Measurements from ENCODE around the gene CEP85L. TPM values are rescaled to one million over a fixed set of nuclear protein-coding genes. Genes with fewer than 3 reads are reported as not detected.

The CEP85L gene
- total RNA-seq, 1 donor from 2014 or later: 14.3 TPM

DNA sequence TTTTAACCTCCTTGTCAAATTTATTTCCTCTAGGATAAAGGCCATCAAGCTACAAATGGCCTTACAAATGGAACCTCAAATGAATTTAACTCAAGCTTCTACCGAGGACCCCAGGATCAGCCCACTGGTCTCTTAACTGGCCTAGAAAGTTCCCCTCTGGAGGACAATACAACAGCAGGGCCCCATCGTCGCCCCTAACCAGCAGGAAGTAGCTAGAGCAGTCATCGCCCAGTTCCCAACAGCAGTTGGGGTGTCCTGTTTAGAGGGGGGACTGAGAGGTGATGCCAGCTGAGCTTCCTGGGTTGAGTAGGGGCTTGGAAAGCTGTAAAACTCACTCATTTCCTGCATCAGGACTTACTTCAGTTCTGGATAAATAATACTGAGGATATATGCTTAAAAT lies 25.6 kb downstream of the CEP85L start:
- DNase-seq (ENCODE audit: low read depth in 2 of 2): no peak

DNA sequence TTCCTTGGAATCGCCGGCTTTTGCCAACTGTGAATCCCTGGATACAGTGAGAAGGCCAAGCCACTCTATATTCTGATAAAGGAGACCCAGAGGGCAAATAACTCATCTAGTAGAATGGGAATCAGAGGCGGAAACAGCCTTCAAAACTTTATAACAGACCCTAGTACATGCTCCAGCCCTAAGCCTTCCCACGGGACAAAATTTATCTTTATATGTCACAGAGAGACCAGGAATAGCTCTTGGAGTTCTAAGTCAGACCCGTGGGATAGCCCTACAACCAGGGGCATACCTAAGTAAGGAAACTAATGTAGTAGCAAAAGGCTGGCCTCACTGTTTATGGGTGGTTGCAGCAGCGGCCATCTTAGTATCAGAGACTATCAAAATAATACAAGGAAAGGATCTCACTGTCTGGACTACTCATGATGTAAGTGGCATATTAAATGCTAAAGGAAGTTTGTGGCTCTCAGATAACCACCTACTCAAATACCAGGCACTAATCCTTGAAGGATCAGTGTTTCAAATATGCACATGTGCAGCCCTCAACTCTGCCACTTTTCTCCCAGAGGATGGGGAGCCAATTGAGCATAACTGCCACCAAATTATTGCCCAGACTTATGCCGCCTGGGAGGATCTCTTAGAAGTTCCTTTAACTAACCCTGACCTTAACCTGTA lies 29.5 kb downstream of the CEP85L start:
- no peak for DNase-seq (ENCODE audit: low read depth in 2 of 2)

DNA sequence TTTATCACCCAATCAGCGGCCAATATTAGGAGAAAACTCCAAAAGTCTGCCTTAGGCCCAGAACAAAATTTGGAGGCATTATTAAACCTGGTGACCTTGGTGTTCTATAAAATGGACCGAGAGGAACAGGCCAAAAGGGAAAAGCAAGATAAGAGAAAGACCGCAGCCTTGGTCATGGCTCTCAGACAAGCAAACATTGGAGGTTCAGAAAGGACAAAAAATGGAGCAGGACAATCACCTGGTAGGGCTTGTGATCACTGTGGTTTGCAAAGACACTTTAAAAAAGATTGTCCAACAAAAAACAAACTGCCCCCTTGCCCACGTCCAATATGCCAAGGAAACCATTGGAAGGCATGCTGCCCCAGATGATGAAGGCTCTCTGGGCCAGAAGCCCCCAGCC lies 31.2 kb downstream of the CEP85L start:
- DNase-seq (ENCODE audit: low read depth in 2 of 2): no peak

DNA sequence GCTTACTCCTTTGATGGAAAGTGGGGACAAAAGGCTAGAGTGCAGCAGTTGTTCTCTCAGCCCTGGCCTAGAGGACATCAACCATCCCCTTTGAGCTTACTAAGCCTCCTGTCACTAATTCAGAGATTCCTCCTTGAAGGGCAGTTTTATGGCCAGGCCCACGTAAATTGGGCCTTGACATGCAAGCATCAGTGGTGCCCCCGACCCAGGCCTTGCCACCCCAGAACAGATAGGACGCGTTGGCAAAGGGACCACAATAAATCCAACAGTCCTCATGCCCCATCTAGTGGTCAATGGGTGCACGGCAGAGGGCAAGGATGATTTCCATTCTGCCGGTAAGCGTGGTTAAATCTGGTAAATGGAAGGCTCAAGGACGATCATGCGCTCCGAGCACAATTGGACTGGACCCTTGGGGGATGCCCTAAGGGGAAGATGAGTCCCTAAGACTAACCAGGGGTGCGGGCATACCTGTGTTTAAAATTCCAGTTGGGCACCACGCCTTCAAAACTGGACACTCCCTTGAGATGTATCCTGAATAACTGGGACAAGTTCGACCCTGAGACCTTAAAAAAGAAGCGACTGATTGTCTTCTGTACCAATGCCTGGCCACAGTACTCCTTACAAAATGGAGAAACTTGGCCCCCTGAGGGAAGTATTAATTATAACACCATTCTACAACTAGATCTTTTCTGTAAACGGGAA lies 32.6 kb downstream of the CEP85L start:
- peak; percentile 51 to 70 for DNase-seq (ENCODE audit: low read depth in 2 of 2)

DNA sequence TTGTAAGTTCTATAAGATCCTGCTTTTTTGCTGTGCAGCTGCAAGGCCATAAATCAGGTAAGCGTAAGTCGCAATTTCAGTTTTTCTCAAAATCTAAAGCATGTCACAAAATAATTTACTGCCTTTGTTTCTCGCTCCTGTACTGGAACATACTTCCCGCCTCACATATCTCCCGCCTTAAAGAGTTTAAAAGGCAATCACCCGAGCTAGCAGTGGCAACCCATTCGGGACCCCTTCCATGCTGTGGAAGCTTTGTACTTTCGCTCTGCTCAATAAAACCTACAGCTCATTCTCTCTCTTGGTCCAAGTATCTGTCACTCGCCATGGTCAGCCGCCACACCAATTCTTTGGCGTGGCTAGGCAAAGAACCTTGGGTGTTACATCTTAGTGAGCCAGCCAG lies 34.0 kb downstream of the CEP85L start:
- DNase-seq (ENCODE audit: low read depth in 2 of 2): no peak

DNA sequence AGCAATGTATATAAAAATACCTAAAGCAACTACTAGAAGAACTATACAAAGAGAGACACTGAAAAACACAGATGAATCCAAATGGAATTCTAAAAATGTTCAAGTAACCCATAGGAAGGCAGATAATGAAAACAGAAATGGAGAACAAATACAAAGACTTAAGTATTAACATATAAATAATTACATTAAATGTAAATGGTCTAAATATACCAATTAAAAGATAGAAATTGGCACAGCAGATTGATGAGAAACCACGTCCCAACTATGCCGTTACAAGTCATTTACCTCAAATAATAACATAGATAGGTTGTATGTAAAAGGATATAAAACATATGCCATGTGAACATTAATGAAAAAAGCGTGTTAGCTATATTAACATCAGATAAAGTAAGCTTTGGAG lies 40.1 kb downstream of the CEP85L start:
- DNase-seq (ENCODE audit: low read depth in 2 of 2): no peak

DNA sequence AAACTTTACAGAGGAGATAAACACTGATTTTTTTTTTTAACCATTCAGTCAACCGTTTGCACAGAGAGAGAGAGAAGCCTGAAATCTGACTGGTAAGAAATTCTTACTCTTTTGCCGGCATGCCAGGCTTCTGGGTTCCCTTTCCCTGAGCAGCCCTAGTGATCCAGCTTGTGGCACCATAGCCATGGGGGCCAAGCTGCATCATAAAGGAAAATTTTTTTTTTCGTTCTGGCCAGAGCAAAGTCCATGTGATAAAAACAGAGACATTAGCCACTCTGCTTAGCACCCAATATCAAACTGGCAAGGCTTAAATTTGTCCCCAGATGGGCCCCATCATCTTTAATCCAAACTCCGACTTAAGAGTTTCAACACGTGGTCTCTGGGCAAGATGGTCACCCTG lies 44.5 kb downstream of the CEP85L start:
- no peak for DNase-seq (ENCODE audit: low read depth in 2 of 2)

DNA sequence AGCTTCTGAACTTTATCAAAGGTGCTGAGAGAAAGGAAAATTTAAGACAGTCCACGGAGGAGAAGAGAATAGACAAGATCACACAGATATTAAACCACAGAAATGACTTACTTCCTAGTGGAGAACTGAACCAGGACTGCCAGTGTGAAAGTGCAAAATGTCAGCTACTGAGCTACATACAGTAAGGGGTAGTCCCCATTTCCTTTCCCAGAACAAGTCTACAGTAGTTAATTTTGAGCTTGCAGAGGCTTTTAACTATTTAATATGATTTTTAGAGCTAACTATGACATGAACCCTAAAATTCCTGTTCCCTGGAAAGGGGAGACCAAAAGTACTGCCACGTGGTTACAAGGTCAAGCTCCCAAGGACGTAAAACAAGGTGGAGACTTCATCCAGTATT lies 45.1 kb downstream of the CEP85L start:
- no peak for DNase-seq (ENCODE audit: low read depth in 2 of 2)

DNA sequence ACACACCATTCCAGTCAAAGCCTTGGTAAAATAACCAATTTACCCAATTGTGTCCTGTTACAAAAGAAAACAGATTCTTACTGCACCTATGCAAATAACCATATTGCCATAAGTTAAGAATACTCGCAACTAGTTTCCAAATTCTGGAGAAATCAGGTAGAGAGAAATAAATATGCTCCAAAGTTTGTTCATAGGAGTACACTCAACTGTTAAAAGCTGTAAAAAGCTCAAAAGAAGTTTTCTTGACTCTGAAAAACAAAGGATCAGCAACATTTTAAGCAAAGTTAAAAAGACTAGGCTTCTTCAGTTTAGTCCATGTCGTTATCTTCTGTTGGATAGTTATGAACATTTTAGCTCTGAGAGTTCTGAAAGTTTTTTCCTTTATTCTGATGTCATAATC lies 48.0 kb downstream of the CEP85L start:
- no peak for DNase-seq (ENCODE audit: low read depth in 2 of 2)

DNA sequence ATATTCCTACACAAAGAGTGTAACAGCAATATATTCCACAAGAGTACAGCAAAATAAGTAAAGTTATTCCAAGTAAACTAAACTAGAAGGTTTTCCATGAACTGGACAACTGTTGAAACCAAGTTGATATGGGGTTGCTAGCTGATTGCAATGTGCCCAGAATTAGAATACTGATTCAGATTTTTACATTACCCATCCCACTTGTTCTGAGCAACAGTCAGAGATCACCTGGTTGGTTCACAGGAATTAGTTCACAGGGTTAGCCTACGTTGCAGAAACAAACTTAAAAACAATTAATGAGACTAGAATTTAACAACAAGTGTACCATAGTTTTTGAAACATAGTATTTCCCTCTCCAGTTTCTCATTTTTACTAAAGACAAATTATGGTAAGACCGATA lies 49.1 kb downstream of the CEP85L start:
- no peak for DNase-seq (ENCODE audit: low read depth in 2 of 2)

DNA sequence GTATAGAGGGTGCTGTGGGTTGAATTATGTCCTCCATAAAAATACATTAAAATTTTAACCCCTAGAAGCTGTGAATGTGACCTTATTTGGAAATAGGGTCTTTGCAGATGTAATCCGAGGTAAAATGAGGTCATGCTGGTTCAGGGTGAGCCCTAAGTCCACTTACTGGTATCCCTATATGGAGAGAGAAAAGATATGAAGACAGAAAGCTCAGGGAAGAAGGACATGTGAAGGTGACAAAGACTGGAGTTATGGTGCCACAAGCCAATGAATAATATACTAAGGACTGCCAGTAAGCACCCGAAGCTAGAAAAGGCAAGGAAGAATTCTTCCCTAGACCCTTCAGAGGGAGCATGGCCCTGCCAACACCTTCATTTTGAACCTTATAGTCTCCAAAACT lies 53.1 kb downstream of the CEP85L start:
- no peak for DNase-seq (ENCODE audit: low read depth in 2 of 2)

DNA sequence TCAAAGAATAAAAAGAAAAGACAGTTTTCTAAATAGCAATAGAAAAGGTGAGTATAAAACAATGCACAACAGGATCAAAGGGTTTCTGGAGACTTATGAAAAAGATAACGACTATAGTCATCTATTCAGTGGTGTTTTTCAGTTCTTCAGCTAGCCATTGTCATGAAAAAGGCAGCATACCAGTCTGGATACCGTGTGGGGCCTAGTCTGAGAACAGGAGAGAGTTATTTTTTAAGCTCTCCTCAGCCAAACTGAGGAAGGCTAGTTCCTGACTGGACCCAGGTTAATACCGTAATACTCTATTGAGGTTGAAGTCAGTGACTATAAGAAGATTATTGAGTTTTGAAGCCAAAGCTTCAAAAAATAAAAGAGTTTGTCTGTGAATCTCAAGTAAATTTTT lies 53.8 kb downstream of the CEP85L start:
- no peak for DNase-seq (ENCODE audit: low read depth in 2 of 2)

DNA sequence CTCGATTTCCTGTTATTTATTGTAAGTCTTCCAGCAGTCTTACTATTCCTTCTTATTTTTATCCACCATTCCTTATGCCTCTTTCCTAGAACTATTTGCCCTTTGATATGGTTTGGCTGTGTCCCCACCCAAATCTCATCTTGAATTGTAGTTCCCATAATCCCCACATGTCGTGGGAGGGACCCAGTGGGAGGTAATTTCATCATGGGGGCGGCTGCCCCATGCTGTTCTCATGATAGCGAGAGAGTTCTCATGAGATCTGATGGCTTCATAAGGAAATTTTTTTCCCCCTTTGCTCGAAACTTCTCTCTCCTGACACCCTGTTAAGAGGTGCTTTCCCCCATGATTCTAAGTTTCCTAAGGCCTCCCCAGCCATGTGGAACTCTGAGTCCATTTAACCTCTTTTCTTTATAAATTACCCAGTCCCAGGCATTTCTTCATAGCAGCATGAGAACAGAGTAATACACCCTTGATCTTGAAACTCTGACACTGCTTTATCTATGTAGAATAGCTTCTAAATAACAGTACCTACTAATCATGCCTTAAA lies 54.5 kb downstream of the CEP85L start:
- DNase-seq (ENCODE audit: low read depth in 2 of 2): no peak

DNA sequence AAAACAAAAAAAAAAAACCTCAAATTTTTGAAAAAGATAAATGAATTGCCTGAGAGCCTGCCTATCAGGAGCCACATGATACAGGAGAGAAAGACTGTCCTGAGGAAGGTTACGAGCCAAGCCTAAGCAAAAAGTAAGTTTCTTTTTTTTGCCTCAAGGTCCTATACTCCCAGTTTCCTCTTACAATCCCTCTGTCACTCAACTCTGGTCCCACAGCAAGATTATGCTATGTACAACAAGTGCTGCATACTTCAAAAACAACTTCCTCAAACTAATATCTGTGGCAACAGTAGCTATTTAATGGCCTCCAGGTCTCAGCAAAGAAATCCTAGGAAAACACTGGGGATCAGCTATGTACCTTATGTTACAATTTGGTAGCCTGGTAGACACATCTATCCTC lies 56.5 kb downstream of the CEP85L start:
- no peak for DNase-seq (ENCODE audit: low read depth in 2 of 2)

DNA sequence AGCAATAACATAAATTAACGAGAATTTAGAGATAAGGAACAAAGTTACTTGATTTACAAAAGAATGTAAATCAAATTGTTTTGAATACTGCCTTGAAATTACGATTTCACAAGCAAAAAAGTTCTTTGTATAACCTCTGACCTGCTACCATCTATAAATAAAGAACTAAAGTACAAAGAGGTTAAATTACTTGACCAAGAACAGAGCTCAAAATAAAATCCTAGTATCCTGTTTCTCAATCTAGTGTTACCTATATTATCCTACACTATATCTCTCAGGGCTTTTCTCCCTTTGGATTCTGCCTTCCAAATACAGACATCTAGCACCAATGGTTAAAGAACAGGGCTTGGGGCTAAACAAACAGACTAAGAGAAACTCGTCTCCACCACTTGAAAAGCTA lies 59.5 kb downstream of the CEP85L start:
- DNase-seq (ENCODE audit: low read depth in 2 of 2): no peak

DNA sequence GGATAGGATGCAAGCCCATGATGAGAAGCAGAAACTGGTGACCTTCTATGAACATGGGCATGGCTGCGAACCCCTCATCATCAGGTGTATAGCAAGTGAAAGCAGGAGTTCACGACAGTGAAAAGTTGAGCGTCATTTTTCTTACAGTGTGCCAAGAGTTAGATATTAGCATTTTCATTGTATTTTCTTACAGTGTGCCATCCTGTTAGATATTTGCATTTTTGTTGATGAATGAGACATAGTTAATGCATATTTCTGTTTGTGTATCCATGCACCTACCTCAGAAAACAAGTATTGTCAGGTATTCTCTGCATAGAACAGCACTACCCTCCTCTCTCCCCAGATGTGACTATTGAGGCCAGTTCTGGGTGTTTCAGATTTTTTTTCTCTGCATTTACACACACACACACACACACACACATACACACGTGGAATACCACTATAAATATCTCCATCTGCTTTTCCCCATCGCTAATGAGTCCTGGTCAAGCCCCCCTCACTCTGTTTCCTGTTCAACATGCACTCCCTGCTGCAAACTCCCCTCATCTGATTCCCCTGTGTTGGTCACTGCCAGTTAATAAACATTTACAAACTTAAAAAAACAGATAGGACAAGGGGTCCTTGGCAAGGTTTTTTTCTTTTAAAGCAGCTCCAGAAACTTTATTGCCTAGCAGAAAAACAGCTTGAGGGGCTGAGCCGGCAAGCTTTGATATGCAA lies 61.6 kb downstream of the CEP85L start:
- DNase-seq (ENCODE audit: low read depth in 2 of 2): peak in 1 of 2 donors; percentile 20

DNA sequence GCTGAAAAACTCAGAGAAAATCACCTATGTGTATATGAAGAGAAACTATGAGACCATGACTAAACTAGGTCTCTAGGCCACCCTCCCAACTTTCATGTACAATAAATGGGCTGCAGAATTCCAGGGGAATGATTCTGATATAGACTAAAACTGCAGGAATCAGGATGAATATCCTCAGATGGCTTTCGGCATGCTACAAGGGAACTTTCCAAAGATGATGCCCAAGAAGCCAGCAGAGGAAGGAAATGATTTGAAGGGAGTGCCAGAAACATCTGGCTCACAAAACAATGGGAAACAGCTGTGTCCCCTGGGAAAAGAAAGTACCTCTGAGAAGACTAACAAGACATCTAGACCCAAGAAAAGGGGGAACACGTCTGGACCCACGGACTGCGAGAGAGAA lies 62.2 kb downstream of the CEP85L start:
- DNase-seq (ENCODE audit: low read depth in 2 of 2): peak in 1 of 2 donors; percentile 43

DNA sequence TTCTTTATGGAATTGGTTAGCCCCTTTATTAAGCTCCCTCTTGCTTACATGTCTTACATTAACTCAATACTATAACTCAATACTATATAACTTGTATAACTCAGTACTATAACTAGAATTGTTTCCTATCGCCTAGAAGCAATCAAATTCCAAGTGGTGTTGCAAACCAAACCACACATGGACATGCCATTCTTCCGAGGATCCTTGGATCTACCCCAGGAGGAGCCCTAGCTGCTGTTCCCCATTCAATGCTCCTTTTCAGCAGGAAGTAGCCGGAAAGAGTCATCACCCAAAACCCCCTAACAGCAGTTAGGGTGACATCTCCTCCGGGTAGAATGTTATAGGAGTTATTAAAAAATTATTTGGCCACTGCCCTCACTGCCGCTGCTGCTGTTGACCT lies 62.8 kb downstream of the CEP85L start:
- DNase-seq (ENCODE audit: low read depth in 2 of 2): no peak

DNA sequence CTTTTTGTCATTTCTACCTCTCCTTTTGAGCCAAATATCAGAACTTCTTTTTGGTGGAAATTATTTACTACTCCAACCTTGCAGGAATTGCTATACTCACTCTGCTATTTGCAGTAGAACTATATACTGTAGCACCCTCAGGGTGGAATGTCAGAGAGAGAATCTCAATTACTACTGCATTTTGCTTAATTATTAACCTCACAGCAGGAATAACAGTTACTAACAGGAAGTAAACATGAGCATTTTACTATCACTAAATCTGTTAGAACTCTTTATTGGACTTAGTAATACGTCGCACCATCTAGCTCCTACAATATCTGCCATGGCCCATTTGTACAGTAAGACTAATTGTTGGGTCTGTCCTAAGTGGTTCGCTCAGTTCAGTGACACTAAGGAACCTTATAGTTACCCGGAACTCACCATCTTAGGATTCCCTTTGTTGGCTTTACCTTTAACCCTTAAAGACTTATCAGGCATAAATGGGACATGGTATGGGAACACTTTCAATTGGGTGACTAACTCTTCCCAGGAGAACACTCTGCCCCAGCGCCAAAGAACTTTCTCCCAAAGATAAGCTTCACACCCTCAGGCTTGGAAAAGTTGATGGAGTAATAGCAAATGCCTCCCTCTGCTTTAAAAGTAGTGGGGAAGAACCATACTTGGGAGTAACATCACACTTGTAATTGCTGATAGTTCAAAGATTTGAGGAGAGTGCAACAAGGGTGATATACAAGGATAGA lies 64.5 kb downstream of the CEP85L start:
- DNase-seq (ENCODE audit: low read depth in 2 of 2): no peak

DNA sequence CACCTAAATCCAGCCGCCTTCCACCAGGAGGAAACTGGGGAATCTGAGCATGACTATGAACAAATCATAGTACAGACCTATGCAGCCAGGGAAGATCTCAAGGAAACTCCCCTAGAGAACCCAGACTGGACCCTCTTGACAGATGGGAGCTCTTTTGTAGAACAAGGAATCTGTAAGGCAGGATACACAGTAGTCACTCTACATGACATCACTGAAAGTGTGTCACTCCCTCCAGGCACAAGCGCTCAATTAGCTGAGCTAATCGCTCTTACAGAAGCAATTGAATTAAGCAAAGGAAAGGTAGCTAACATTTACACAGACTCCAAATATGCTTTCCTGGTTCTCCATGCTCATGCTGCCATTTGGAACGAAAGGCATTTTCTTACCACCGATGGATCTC lies 66.5 kb downstream of the CEP85L start:
- no peak for DNase-seq (ENCODE audit: low read depth in 2 of 2)

DNA sequence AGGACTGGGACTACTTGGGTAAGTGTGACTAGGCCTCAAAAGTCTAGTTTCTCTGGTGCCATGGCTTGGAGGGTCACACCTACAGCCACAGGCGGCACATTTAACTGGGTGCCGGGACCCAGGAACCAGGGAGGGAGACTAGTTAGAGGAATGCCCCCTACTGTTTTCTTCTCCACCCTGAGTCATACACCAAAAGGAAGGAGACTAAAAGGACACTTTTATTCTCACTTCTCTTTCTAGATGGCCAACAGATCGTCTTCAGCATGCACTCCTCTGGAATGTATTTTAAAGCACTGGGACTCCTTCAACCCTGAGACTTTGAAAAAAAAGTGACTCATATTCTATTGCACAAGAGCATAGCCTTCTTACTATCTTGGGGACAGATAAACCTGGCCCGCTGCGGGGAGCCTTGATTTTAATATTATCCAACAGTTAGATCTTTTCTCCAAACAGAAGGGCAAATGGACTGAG lies 69.9 kb downstream of the CEP85L start:
- DNase-seq (ENCODE audit: low read depth in 2 of 2): no peak
